Activated CD8-positive, alpha-beta T cell treated with anti-CD3 and anti-CD28 coated beads for 36 hours (primary cell): Measurements from ENCODE around the gene GRPEL1. TPM values are rescaled to one million over a fixed set of nuclear protein-coding genes. Genes with fewer than 3 reads are reported as not detected.

Experiments used
- ATAC-seq: fragments of 200-7000 bp; cut with Tn5 transposase; one replicate; pipeline ENCODE4 v1.10.0; 2021; ENCODE audit warnings: mild to moderate bottlenecking, moderate library complexity
- CTCF ChIA-PET: fragments of 350-600 bp; sonication (Branson Sonifier 250); formaldehyde crosslinking; loops from one replicate; lab custom pipeline; 2021; ENCODE audit warnings: antibody characterized with exemption; lab: Charles Lee
- POLR2A ChIA-PET: fragments of 350-600 bp; sonication (Branson Sonifier 250); formaldehyde crosslinking; loops from one replicate; lab custom pipeline; 2021; ENCODE audit warnings: antibody characterized with exemption; lab: Charles Lee
- DNase-seq: peaks from one replicate; pipeline ENCODE4 v3.0.0-alpha.2; 2020
- H3K27ac Mint-ChIP-seq: one replicate; pipeline ENCODE4 v1.8.0; 2021; ENCODE audit warnings: mild to moderate bottlenecking, mixed read lengths
- H3K27me3 Mint-ChIP-seq: one replicate; pipeline ENCODE4 v1.8.0; 2021; ENCODE audit warnings: mixed read lengths
- H3K36me3 Mint-ChIP-seq: one replicate; pipeline ENCODE4 v1.8.0; 2021; ENCODE audit warnings: low read depth, mixed read lengths
- H3K4me1 Mint-ChIP-seq: one replicate; pipeline ENCODE4 v1.8.0; 2021; ENCODE audit warnings: low read depth, mixed read lengths
- H3K4me3 Mint-ChIP-seq: one replicate; pipeline ENCODE4 v1.8.0; 2021; ENCODE audit warnings: mild to moderate bottlenecking, moderate library complexity, mixed read lengths
- H3K9me3 Mint-ChIP-seq: one replicate; pipeline ENCODE4 v1.8.0; 2021; ENCODE audit warnings: mixed read lengths
- intact Hi-C: fragments of 100-400 bp; cut with micrococcal nuclease; formaldehyde crosslinking; loops from one replicate; pipeline ENCODE4 v1.10.0; 2022
- total RNA-seq, 2 experiments: library from RNA; stranded (reverse); gene quantifications; one replicate each; pipeline ENCODE4 v1.2.3, GENCODE V29; 2021
- TF ChIP-seq, protein P1 (sequence below): fragments of 200-600 bp; IDR thresholded peaks from one replicate; pipeline ENCODE4 v1.8.0; 2022; ENCODE audit warnings: antibody characterized with exemption, mild to moderate bottlenecking

The GRPEL1 gene
- total RNA-seq, 2 experiments from 2014 or later, result 82.4 to 84.5 TPM

DNA sequence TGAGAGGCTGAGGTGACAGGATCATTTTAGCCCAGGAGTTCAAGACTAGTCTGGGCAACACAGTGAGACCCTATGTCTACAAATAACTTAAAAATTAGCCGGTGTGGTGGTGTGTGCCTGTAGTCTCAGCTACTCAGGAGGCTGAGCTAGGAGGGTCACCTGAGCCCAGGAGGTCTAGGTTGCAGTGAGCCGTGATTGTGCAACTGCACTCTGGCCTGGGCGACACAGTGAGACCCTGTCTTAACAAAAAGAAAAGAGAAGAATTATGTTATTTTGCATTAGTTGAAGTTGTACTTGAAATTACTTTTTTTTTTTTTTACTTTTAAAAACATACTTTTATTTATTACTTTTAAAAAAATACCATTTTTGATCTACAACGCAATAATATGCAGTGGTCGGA lies 46.5 kb downstream of the GRPEL1 start:
- POLR2A ChIA-PET, result no interaction called here
- DNase-seq (no peak), ATAC-seq (no peak)
- peaks cover 20% of the 10 kb centered on the region for H3K36me3 Mint-ChIP-seq
- intact Hi-C loops, result no loop called here
- no peaks in the 10 kb centered on the region for H3K4me1 Mint-ChIP-seq
- TF ChIP-seq, protein P1, sequence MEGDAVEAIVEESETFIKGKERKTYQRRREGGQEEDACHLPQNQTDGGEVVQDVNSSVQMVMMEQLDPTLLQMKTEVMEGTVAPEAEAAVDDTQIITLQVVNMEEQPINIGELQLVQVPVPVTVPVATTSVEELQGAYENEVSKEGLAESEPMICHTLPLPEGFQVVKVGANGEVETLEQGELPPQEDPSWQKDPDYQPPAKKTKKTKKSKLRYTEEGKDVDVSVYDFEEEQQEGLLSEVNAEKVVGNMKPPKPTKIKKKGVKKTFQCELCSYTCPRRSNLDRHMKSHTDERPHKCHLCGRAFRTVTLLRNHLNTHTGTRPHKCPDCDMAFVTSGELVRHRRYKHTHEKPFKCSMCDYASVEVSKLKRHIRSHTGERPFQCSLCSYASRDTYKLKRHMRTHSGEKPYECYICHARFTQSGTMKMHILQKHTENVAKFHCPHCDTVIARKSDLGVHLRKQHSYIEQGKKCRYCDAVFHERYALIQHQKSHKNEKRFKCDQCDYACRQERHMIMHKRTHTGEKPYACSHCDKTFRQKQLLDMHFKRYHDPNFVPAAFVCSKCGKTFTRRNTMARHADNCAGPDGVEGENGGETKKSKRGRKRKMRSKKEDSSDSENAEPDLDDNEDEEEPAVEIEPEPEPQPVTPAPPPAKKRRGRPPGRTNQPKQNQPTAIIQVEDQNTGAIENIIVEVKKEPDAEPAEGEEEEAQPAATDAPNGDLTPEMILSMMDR, result no peak
- no peak overlapping the region for H3K4me3 Mint-ChIP-seq
- H3K27me3 Mint-ChIP-seq, result no peaks in the 10 kb centered on the region
- no peak overlapping the region for H3K27ac Mint-ChIP-seq
- CTCF ChIA-PET, result no interaction called here
- H3K9me3 Mint-ChIP-seq, result no peaks in the 10 kb centered on the region

DNA sequence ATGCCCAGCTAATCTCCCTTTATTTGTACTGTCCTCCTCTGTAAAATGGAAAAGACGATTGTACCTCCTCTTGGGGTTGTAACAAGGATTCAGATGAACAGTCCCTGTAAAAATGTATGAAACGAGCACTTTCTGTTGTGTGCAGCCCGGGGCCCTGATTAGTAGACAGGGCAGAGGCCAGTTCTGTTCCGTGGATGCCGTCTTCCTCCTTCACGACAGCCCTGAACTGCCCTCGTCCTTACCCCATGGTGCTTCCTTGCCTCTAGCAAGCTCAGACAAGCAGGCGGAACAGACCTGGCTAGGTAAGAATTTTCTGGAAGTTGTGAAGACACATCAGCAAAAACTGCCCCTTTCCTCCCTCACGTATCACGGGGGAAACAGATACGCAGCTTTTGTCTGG lies 47.0 kb downstream of the GRPEL1 start:
- no peak for ATAC-seq
- Mint-ChIP-seq H3K4me1 (no peaks in the 10 kb centered on the region), H3K4me3 (no peak overlapping the region), H3K27me3 (no peaks in the 10 kb centered on the region), H3K36me3 (peaks cover 18% of the 10 kb centered on the region), H3K27ac (no peak overlapping the region), H3K9me3 (no peaks in the 10 kb centered on the region)
- no peak for DNase-seq
- POLR2A ChIA-PET, result no interaction called here
- TF ChIP-seq, protein P1, result no peak
- intact Hi-C loops, result no loop called here
- CTCF ChIA-PET, result interaction anchor here (0.9 kb wide), 1 partner anchor 9 kb away, joined by 3 read pairs; no protein-coding TSS in a partner anchor

DNA sequence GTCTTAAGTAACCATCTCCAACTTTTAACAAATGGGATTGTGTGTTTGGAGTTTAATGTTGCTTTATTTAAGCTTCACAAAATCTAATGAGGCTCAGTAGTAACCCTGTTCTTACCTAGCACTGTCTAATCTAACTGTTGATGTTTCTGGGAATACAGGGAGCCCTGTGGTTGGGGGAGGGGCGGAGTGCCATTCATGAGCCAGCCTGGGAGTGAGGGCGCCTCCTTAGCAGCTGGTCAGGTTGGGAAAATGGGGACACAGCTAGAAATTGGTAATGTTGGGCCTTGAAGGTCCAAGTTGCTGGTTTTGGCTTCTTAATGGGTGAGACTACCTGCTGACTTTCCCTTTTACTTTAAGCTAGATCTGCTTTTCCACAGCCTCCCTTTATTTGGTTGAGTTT lies 47.6 kb downstream of the GRPEL1 start:
- ATAC-seq (no peak), DNase-seq (no peak)
- no peak overlapping the region for H3K27ac Mint-ChIP-seq
- CTCF ChIA-PET, result interaction anchor here (0.9 kb wide), 1 partner anchor 8 kb away, joined by 3 read pairs; no protein-coding TSS in a partner anchor
- H3K36me3 Mint-ChIP-seq, result peaks cover 20% of the 10 kb centered on the region
- POLR2A ChIA-PET, result no interaction called here
- TF ChIP-seq, protein P1, result no peak
- H3K4me1 Mint-ChIP-seq, result no peaks in the 10 kb centered on the region
- intact Hi-C loops, result no loop called here
- H3K9me3 Mint-ChIP-seq, result no peaks in the 10 kb centered on the region
- no peaks in the 10 kb centered on the region for H3K27me3 Mint-ChIP-seq
- no peak overlapping the region for H3K4me3 Mint-ChIP-seq

- ATAC-seq (no peak), DNase-seq (no peak)
- TF ChIP-seq, protein P1, result no peak
- H3K9me3 Mint-ChIP-seq, result no peaks in the 10 kb centered on the region
- POLR2A ChIA-PET, result no interaction called here
- no peak overlapping the region for H3K27ac Mint-ChIP-seq
- H3K4me1 Mint-ChIP-seq, result no peaks in the 10 kb centered on the region
- H3K4me3 Mint-ChIP-seq, result no peak overlapping the region
- CTCF ChIA-PET, result no interaction called here
- intact Hi-C loops, result no loop called here
- H3K36me3 Mint-ChIP-seq, result peaks cover 27% of the 10 kb centered on the region
- no peaks in the 10 kb centered on the region for H3K27me3 Mint-ChIP-seq
These were observed 48.5 kb downstream of the GRPEL1 start for GRCh38 chr4:7019367-7019766.

DNA sequence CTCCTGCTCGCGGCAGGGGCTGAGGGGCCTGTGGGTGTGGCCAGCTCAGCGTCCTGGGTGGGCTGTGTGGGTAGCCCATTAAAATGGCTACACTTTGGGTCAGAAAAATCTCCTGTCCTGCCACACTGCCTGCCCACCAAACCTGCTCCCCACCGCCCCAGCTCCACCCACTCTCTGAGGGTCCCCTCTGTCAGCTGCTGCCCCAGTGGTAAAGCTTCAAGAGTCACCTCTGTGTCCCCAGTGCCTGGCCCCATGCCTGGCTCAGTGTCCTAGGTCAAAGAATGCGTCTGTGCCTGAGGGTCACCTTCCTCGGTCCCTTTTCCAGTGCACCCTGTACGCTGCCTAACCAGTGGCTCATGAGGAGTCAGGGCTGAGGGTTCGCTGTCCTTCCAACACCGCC lies 49.6 kb downstream of the GRPEL1 start:
- Mint-ChIP-seq H3K9me3 (no peaks in the 10 kb centered on the region), H3K36me3 (peaks cover 31% of the 10 kb centered on the region), H3K4me3 (no peak overlapping the region), H3K4me1 (peaks cover 2% of the 10 kb centered on the region), H3K27me3 (no peaks in the 10 kb centered on the region), H3K27ac (no peak overlapping the region)
- ChIA-PET CTCF (interaction anchor here (1.2 kb wide), 1 partner anchor 24 kb away, joined by 3 read pairs; a partner anchor contains a TSS), POLR2A (no interaction called here)
- intact Hi-C loops, result no loop called here
- ATAC-seq, result no peak
- TF ChIP-seq, protein P1, result no peak
- no peak for DNase-seq
